Measurements from ENCODE around the gene DCD. TPM values are rescaled to one million over a fixed set of nuclear protein-coding genes. Genes with fewer than 3 reads are reported as not detected.

Gene DCD
- total and polyA plus RNA-seq, 2 of the 8 experiments (the other 6 are each of a cell fraction or from before 2014, with no cell fraction given), result not detected

DNA sequence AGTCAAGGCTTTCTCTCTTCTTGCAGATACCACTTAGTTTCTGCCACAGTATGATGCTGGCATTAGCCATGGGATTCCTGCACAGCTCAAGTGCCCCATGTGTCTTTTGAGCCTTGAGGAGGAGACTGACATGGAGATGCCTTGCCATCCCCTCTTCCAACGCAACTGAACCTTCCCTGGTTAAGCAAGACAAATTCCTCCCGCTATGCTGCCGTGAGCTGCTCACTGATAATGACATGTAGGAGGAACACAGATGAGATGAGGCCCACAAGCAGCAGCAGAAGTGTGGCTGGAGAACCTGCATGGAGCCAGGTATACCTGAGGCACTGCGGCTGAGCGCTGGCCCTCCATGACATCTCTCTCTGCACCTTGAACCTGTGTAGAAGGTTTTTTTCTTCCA, 44.3 kb downstream of the DCD start:
- 83% methylated on average over 5 of the region's 5 CpGs; no CpG with 5 or more reads in 1 of the 2 experiments for WGBS, 2 experiments (ENCODE audit: extremely low coverage in 1 of 2, insufficient coverage in 1 of 2, insufficient read length in 1 of 2, insufficient replicate concordance in 2 of 2, low coverage in 1 of 2, low lambda C conversion rate in 2 of 2, missing lambda C conversion rate in 1 of 2)
- no peak overlapping the region for H2AFZ ChIP-seq (ENCODE audit: low read length)
- H3K4me2 ChIP-seq (ENCODE audit: insufficient read depth in 1 of 2, low read depth in 2 of 2, low read length in 2 of 2), result no peak overlapping the region
- H3K56ac ChIP-seq (replicated peaks; ENCODE audit: insufficient read length, low read depth, low read length), result no peak overlapping the region
- H3K18ac ChIP-seq (ENCODE audit: extremely low read depth, low read length), result no peak overlapping the region
- no peak overlapping the region for H3K27ac ChIP-seq (ENCODE audit: low read depth, low read length)
- no peak overlapping the region for H2BK20ac ChIP-seq (ENCODE audit: low read length)
- TF ChIP-seq ASH2L (IDR thresholded peaks at IDR 0.05; ENCODE audit: low read length) (no peak), NANOG (IDR thresholded peaks at IDR 0.05; ENCODE audit: insufficient read depth, low read depth, low read length, poor library complexity, severe bottlenecking) (no peak), TEAD4 (IDR thresholded peaks at IDR 0.05; ENCODE audit: low read depth, low read length) (no peak), MAX (IDR thresholded peaks at IDR 0.05) (no peak), CBX8 (IDR thresholded peaks at IDR 0.05; ENCODE audit: borderline replicate concordance, low read depth, low read length) (no peak), BCL11A (IDR thresholded peaks at IDR 0.05; ENCODE audit: low read depth in 2 of 2, low read length in 2 of 2) (no peak), JUND (IDR thresholded peaks at IDR 0.05; ENCODE audit: low read length) (no peak), SP2 (IDR thresholded peaks at IDR 0.05; ENCODE audit: low read length) (no peak), MAFK (IDR thresholded peaks at IDR 0.05; ENCODE audit: low read depth, low read length) (no peak), CTBP2 (IDR thresholded peaks at IDR 0.05; ENCODE audit: borderline replicate concordance, insufficient read depth, insufficient read length, low read length) (no peak), HDAC2 (IDR thresholded peaks at IDR 0.05; ENCODE audit: borderline replicate concordance in 1 of 2, low read depth in 2 of 2, low read length in 2 of 2) (no peak)
- TF ChIP-seq, protein P1, sequence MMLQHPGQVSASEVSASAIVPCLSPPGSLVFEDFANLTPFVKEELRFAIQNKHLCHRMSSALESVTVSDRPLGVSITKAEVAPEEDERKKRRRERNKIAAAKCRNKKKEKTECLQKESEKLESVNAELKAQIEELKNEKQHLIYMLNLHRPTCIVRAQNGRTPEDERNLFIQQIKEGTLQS (IDR thresholded peaks at IDR 0.05; ENCODE audit: insufficient read depth, low read depth, low read length), result no peak
- FAIRE-seq (no peak), DNase-seq (ENCODE audit: low read depth in 1 of 2, low spot score in 2 of 2) (no peak)
- H3K4me3 ChIP-seq (ENCODE audit: extremely low read depth in 1 of 4, insufficient read depth in 2 of 4, low read depth in 3 of 4, low read length in 4 of 4), result no peak overlapping the region
- no peak overlapping the region for H3K4ac ChIP-seq (replicated peaks; ENCODE audit: insufficient read length, low read depth, low read length)
- H2BK5ac ChIP-seq (ENCODE audit: low read depth, low read length), result no peak overlapping the region
- H4K91ac ChIP-seq (replicated peaks; ENCODE audit: insufficient read length, low read length), result no peak overlapping the region
- H4K8ac ChIP-seq (ENCODE audit: extremely low read depth, insufficient read depth, low read length), result no peak overlapping the region
- no peaks in the 10 kb centered on the region for H3K79me2 ChIP-seq (ENCODE audit: control insufficient read depth in 1 of 2, insufficient read depth in 2 of 2, low read length in 2 of 2)
- no peaks in the 10 kb centered on the region for H3K4me1 ChIP-seq (replicated peaks in 1 of 4; ENCODE audit: control insufficient read depth in 3 of 4, insufficient read depth in 4 of 4, low read length in 3 of 4)
- H2BK15ac ChIP-seq (ENCODE audit: low read length), result no peak overlapping the region
- H3K79me1 ChIP-seq (ENCODE audit: low read depth, low read length), result no peaks in the 10 kb centered on the region
- POLR2A ChIA-PET (ENCODE audit: partially characterized antibody), result no interaction called here
- H3K9ac ChIP-seq (replicated peaks in 1 of 4; ENCODE audit: extremely low read depth in 1 of 4, low read depth in 3 of 4, low read length in 3 of 4), result no peak overlapping the region
- no peak overlapping the region for H2BK120ac ChIP-seq (replicated peaks; ENCODE audit: low read depth, low read length)
- no peak overlapping the region for H2AK5ac ChIP-seq (ENCODE audit: low read depth, low read length)
- H3K36me3 ChIP-seq (ENCODE audit: control insufficient read depth in 2 of 4, insufficient read depth in 4 of 4, low read length in 3 of 4), result no peaks in the 10 kb centered on the region
- no peak overlapping the region for H2BK12ac ChIP-seq (ENCODE audit: low read depth, low read length)
- no peaks in the 10 kb centered on the region for H3K23me2 ChIP-seq (ENCODE audit: low read depth, low read length)
- CTCF ChIA-PET (ENCODE audit: partially characterized antibody), result interaction anchor here (0.8 to 6.8 kb wide), 25 partner anchors 8 to 233 kb away, joined by 3 to 48 read pairs (median 4); no protein-coding TSS in a partner anchor
- H3K23ac ChIP-seq (ENCODE audit: insufficient read length), result no peak overlapping the region
- no peaks in the 10 kb centered on the region for H3K9me3 ChIP-seq (ENCODE audit: insufficient read depth in 2 of 2, low read depth in 1 of 2, low read length in 1 of 2)
- no peaks in the 10 kb centered on the region for H4K20me1 ChIP-seq (replicated peaks in 1 of 2; ENCODE audit: control insufficient read depth in 1 of 2, insufficient read depth in 2 of 2, low read length in 2 of 2)
- H3K27me3 ChIP-seq (replicated peaks in 1 of 4; ENCODE audit: control insufficient read depth in 3 of 4, extremely low read depth in 1 of 4, insufficient read depth in 3 of 4, low read length in 3 of 4), result peaks cover 0 to 13% (median 4%) of the 10 kb centered on the region in 4 experiments; a peak in 4 of 7 replicates
- no peak overlapping the region for H4K5ac ChIP-seq (ENCODE audit: insufficient read length, low read depth, low read length)
- H3K14ac ChIP-seq (ENCODE audit: insufficient read length), result no peak overlapping the region
